ENCODE measurements around the gene E2F1.
"Not testable (repeated sequence)": the region's sequence is repeated elsewhere in the genome, so short reads cannot be mapped to it uniquely, and the experiment has no call there.

The E2F1 gene

GRCh38 chr20:33702861-33703260 lies 16.7 kb upstream of the E2F1 start:
- POLR2A ChIA-PET (ENCODE audit: low non-redundant PET): no interaction called here
- no peak for DNase-seq (ENCODE audit: low spot score)
- CTCF ChIA-PET: interaction anchor here (0.7 kb wide), 1 partner anchor 245 kb away, joined by 5 read pairs; no protein-coding TSS in a partner anchor

GRCh38 chr20:33701629-33702450 lies 15.7 kb upstream of the E2F1 start:
- no peak overlapping the region for H3K27ac ChIP-seq
- CTCF ChIA-PET: no interaction called here
- DNase-seq (ENCODE audit: low spot score): no peak
- POLR2A ChIA-PET (ENCODE audit: low non-redundant PET): no interaction called here
- TF ChIP-seq CTCF (conservative IDR thresholded peaks at IDR 0.05; ENCODE audit: low read depth): no peak

More at GRCh38 chr20:33702861-33703260, 16.7 kb upstream of the E2F1 start:
- H3K27ac ChIP-seq: 0 out of 2 replicates have a peak overlapping the region, but pooled peaks have one; percentile 3
- no peak for TF ChIP-seq CTCF (conservative IDR thresholded peaks at IDR 0.05; ENCODE audit: low read depth)

- POLR2A ChIA-PET (ENCODE audit: low non-redundant PET); DNase-seq (ENCODE audit: low spot score); CTCF ChIA-PET; H3K27ac ChIP-seq: not testable (repeated sequence)
Observed at GRCh38 chr20:33700696-33701441, 14.7 kb upstream of the E2F1 start.

GRCh38 chr20:33698966-33699365 lies 12.8 kb upstream of the E2F1 start:
- POLR2A ChIA-PET (ENCODE audit: low non-redundant PET); CTCF ChIA-PET: not testable (repeated sequence)

GRCh38 chr20:33697129-33697528 lies 10.9 kb upstream of the E2F1 start:
- TF ChIP-seq CTCF (conservative IDR thresholded peaks at IDR 0.05; ENCODE audit: low read depth): no peak
- ChIA-PET POLR2A (ENCODE audit: low non-redundant PET) (interaction anchor here (0.6 kb wide), 2 partner anchors 204 to 296 kb away, joined by 3 to 4 read pairs; no protein-coding TSS in a partner anchor), CTCF (interaction anchor here (0.7 kb wide), 2 partner anchors 248 to 1529 kb away, joined by 3 read pairs; no protein-coding TSS in a partner anchor)
- no peak for DNase-seq (ENCODE audit: low spot score)
- H3K27ac ChIP-seq: no peak overlapping the region

More at GRCh38 chr20:33698966-33699365, 12.8 kb upstream of the E2F1 start:
- not testable (repeated sequence) for DNase-seq (ENCODE audit: low spot score); H3K27ac ChIP-seq

- ChIA-PET POLR2A (ENCODE audit: low non-redundant PET) (interaction anchor here (0.6 kb wide), 1 partner anchor 296 kb away, joined by 3 read pairs; no protein-coding TSS in a partner anchor), CTCF (no interaction called here)
- H3K27ac ChIP-seq: no peak overlapping the region
- no peak for TF ChIP-seq CTCF (conservative IDR thresholded peaks at IDR 0.05; ENCODE audit: low read depth)
- DNase-seq (ENCODE audit: low spot score): no peak
Observed at GRCh38 chr20:33696448-33696847, 10.3 kb upstream of the E2F1 start.

GRCh38 chr20:33694639-33695012 lies 8.4 kb upstream of the E2F1 start:
- ChIA-PET POLR2A (ENCODE audit: low non-redundant PET) (no interaction called here), CTCF (interaction anchor here (0.6 kb wide), 1 partner anchor 1389 kb away, joined by 3 read pairs; no protein-coding TSS in a partner anchor)
- no peak overlapping the region for H3K27ac ChIP-seq
- TF ChIP-seq CTCF (conservative IDR thresholded peaks at IDR 0.05; ENCODE audit: low read depth): no peak
- DNase-seq (ENCODE audit: low spot score): no peak

Measured in RWPE1 (cell line).